CD14-positive monocyte (primary cell): ENCODE data around the gene MYO16. TPM values are rescaled to one million over a fixed set of nuclear protein-coding genes. Genes with fewer than 3 reads are reported as not detected.

Experiments used
- DNase-seq, 3 donors: peaks; one replicate each; pipeline ENCODE4 v3.0.0-alpha.2; 2011 to 2022
- H2AFZ ChIP-seq: 2 replicates; pipeline ENCODE4 v1.6.0; 2012; ENCODE audit warnings: mild to moderate bottlenecking, low read depth, low read length, inconsistent platforms; ENCODE audit not compliant: insufficient read depth, poor library complexity, severe bottlenecking
- H3K27ac ChIP-seq, 2 donors: 1 replicate in 1 of 2; 2 replicates in 1 of 2; pipeline ENCODE4 v1.5.1; 2012 to 2013; ENCODE audit warnings: low read length in 2 of 2, control low read depth in 1 of 2, inconsistent platforms in 1 of 2, low read depth in 1 of 2, mild to moderate bottlenecking in 1 of 2
- H3K27me3 ChIP-seq, 2 donors: one replicate each; pipeline versions ENCODE4 v1.6.0 to v1.6.1; 2011 to 2013; ENCODE audit warnings: low read length in 2 of 2; ENCODE audit not compliant: control insufficient read depth in 2 of 2, insufficient read depth in 2 of 2
- H3K36me3 ChIP-seq, 2 donors: replicated peaks in 1 of 2; 1 replicate in 1 of 2; 2 replicates in 1 of 2; pipeline versions ENCODE4 v1.5.1 to v1.6.1; 2012 to 2013; ENCODE audit warnings: low read length in 2 of 2, control low read depth in 1 of 2, inconsistent platforms in 1 of 2, mild to moderate bottlenecking in 1 of 2; ENCODE audit not compliant: insufficient read depth in 2 of 2, control insufficient read depth in 1 of 2
- H3K4me1 ChIP-seq, 2 donors: 1 replicate in 1 of 2; 2 replicates in 1 of 2; pipeline versions ENCODE4 v1.5.1 to v1.6.1; 2012 to 2013; ENCODE audit warnings: low read length in 2 of 2, control low read depth in 1 of 2, inconsistent platforms in 1 of 2, mild to moderate bottlenecking in 1 of 2, moderate library complexity in 1 of 2; ENCODE audit not compliant: insufficient read depth in 2 of 2, control insufficient read depth in 1 of 2
- H3K4me2 ChIP-seq: replicated peaks from 2 replicates; pipeline ENCODE3; 2012; ENCODE audit warnings: low read length, moderate library complexity, mild to moderate bottlenecking; ENCODE audit not compliant: poor library complexity, severe bottlenecking; ENCODE audit errors: extremely low read depth
- H3K4me3 ChIP-seq, 3 experiments: fragments of 200-600 bp in 1 of 3; sonication (generic) in 1 of 3; replicated peaks in 1 of 3; 1 replicate in 2 of 3; 2 replicates in 1 of 3; pipeline ENCODE4 v1.5.1; 2011 to 2013; ENCODE audit warnings: low read length in 3 of 3, mild to moderate bottlenecking in 3 of 3, control low read depth in 2 of 3, low read depth in 2 of 3, inconsistent platforms in 1 of 3, moderate library complexity in 1 of 3
- H3K79me2 ChIP-seq: 2 replicates; pipeline ENCODE4 v1.6.0; 2012; ENCODE audit warnings: mild to moderate bottlenecking, control low read depth, inconsistent platforms, low read length, moderate library complexity; ENCODE audit not compliant: insufficient read depth
- H3K9ac ChIP-seq: 2 replicates; pipeline ENCODE4 v1.6.0; 2017; ENCODE audit warnings: low read length, mild to moderate bottlenecking; ENCODE audit not compliant: insufficient read depth, poor library complexity, severe bottlenecking
- H3K9me3 ChIP-seq, 2 donors: replicated peaks in 1 of 2; 1 replicate in 1 of 2; 2 replicates in 1 of 2; pipeline versions ENCODE4 v1.5.1 to v1.6.1; 2012 to 2013; ENCODE audit warnings: low read length in 2 of 2, control low read depth in 1 of 2; ENCODE audit not compliant: control insufficient read depth in 1 of 2, insufficient read depth in 1 of 2
- H4K20me1 ChIP-seq: 2 replicates; pipeline ENCODE4 v1.6.0; 2012; ENCODE audit warnings: mild to moderate bottlenecking, low read length, control low read depth, moderate library complexity; ENCODE audit not compliant: insufficient read depth
- H3K27ac Mint-ChIP-seq, 7 donors: one replicate each; pipeline ENCODE4 v1.8.0; 2020; ENCODE audit warnings: mild to moderate bottlenecking in 7 of 7, mixed read lengths in 7 of 7, moderate library complexity in 6 of 7, inconsistent platforms in 2 of 7
- H3K27me3 Mint-ChIP-seq, 3 donors: one replicate each; pipeline ENCODE4 v1.8.0; 2021 to 2022; ENCODE audit warnings: low read depth in 3 of 3, mild to moderate bottlenecking in 3 of 3, mixed read lengths in 3 of 3, moderate library complexity in 3 of 3, inconsistent platforms in 1 of 3
- H3K36me3 Mint-ChIP-seq, 2 donors: one replicate each; pipeline ENCODE4 v1.8.0; 2020; ENCODE audit warnings: mixed read lengths in 2 of 2, inconsistent platforms in 1 of 2, mild to moderate bottlenecking in 1 of 2
- H3K4me1 Mint-ChIP-seq: one replicate; pipeline ENCODE4 v1.8.0; 2020; ENCODE audit warnings: mild to moderate bottlenecking, mixed read lengths
- H3K4me3 Mint-ChIP-seq, 2 donors: one replicate each; pipeline ENCODE4 v1.8.0; 2020; ENCODE audit warnings: mild to moderate bottlenecking in 2 of 2, mixed read lengths in 2 of 2, moderate library complexity in 1 of 2
- H3K9me3 Mint-ChIP-seq, 7 donors: one replicate each; pipeline ENCODE4 v1.8.0; 2020 to 2022; ENCODE audit warnings: mixed read lengths in 7 of 7, mild to moderate bottlenecking in 6 of 7, moderate library complexity in 6 of 7, inconsistent platforms in 2 of 7
- WGBS: methylation state at CpG from one replicate; pipeline ENCODE4 v1.1.5; 2013; ENCODE audit warnings: missing lambda C conversion rate; ENCODE audit not compliant: insufficient coverage; 5-methylcytosine and 5-hydroxymethylcytosine counted together
- intact Hi-C, 2 donors: fragments of 100-400 bp; cut with micrococcal nuclease; formaldehyde crosslinking; loops; one replicate each; pipeline versions ENCODE4 v1.15.0 to v1.15.1; 2023
- polyA plus RNA-seq, 3 donors: library from polyadenylated mRNA; depleted of rRNA in 1 of 3; unstranded in 2 of 3; stranded (reverse) in 1 of 3; fragments of 300-500 nt in 2 of 3; fragments of >200 nt in 1 of 3; fragmentation: Illumina TruSeq in 2 of 3; gene quantifications; 1 replicate in 2 of 3; 2 replicates in 1 of 3; pipeline ENCODE4 v1.2.3, GENCODE V29; 2012 to 2021
- TF ChIP-seq, protein P1 (sequence below): fragments of 200-600 bp; IDR thresholded peaks from one replicate; pipeline ENCODE4 v1.8.0; 2022; ENCODE audit warnings: antibody characterized with exemption, mild to moderate bottlenecking

Gene MYO16
- polyA plus RNA-seq, 3 donors: not detected

DNA sequence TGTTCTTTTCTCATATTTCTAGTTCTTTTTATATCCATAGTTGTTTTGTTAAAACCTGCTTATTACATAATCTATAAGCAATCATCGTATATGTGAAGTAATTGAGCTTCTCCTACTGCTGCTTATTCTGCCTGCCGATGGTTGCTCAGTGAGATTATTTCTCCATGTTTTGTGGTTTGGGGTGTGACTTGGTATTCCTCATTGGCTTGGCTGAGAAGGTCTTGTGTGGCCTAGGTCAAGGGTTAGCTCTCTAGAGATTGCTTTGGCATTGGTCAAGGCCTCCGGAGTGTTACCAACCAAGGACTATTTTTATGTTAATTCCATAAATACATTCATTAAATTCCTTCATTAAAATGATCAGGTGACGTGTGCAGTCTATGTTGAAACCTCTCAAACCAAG lies 302.8 kb downstream of the MYO16 start:
- Histone ChIP-seq H3K9ac (no peak overlapping the region), H3K9me3 (no peaks in the 10 kb centered on the region), H3K27ac (no peak overlapping the region), H3K4me2 (no peak overlapping the region), H3K27me3 (peaks cover 0 to 2% of the 10 kb centered on the region in 2 donors), H3K36me3 (no peaks in the 10 kb centered on the region), H3K4me3 (no peak overlapping the region), H4K20me1 (no peaks in the 10 kb centered on the region), H2AFZ (no peak overlapping the region), H3K4me1 (no peaks in the 10 kb centered on the region), H3K79me2 (no peaks in the 10 kb centered on the region)
- Mint-ChIP-seq H3K27me3 (peaks cover 0 to 4% (median 4%) of the 10 kb centered on the region in 3 donors), H3K36me3 (no peaks in the 10 kb centered on the region), H3K4me3 (no peak overlapping the region), H3K4me1 (peaks cover 3% of the 10 kb centered on the region), H3K9me3 (peaks cover 0 to 6% (median 2%) of the 10 kb centered on the region in 7 donors), H3K27ac (no peak overlapping the region)
- WGBS: 100% methylated on average over 1 of the region's 4 CpGs
- TF ChIP-seq, protein P1, sequence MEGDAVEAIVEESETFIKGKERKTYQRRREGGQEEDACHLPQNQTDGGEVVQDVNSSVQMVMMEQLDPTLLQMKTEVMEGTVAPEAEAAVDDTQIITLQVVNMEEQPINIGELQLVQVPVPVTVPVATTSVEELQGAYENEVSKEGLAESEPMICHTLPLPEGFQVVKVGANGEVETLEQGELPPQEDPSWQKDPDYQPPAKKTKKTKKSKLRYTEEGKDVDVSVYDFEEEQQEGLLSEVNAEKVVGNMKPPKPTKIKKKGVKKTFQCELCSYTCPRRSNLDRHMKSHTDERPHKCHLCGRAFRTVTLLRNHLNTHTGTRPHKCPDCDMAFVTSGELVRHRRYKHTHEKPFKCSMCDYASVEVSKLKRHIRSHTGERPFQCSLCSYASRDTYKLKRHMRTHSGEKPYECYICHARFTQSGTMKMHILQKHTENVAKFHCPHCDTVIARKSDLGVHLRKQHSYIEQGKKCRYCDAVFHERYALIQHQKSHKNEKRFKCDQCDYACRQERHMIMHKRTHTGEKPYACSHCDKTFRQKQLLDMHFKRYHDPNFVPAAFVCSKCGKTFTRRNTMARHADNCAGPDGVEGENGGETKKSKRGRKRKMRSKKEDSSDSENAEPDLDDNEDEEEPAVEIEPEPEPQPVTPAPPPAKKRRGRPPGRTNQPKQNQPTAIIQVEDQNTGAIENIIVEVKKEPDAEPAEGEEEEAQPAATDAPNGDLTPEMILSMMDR: no peak
- intact Hi-C loops: no loop called here
- DNase-seq: peak in 1 of 3 donors; percentile 11

DNA sequence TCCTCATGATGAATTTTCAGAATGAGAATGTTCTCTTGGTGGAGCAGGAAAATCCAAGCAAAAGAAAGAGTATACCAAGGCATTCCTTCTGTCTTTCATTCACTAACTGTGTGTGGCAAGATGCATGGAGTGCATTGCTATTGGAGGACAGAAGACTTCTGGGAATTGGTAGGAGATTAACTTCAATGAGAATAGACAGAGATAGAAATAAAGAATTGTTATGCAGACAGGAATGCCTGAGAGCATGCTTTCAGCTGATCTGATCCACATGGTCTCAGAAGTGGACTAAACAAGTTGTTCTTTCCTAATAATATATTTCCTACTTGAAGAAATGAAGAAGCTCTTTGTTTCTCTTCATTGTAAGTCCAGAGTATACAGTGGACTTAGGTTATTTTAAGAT lies 303.6 kb downstream of the MYO16 start:
- H3K79me2 ChIP-seq: no peaks in the 10 kb centered on the region
- H3K4me1 ChIP-seq: no peaks in the 10 kb centered on the region
- TF ChIP-seq, protein P1: no peak
- peaks cover 0 to 4% (median 4%) of the 10 kb centered on the region in 3 donors for H3K27me3 Mint-ChIP-seq
- H3K27ac ChIP-seq: no peak overlapping the region
- peaks cover 0 to 7% (median 3%) of the 10 kb centered on the region in 7 donors for H3K9me3 Mint-ChIP-seq
- no peaks in the 10 kb centered on the region for H3K36me3 ChIP-seq
- peaks cover 0 to 2% of the 10 kb centered on the region in 2 donors for H3K27me3 ChIP-seq
- no peak overlapping the region for H3K27ac Mint-ChIP-seq
- no peak for DNase-seq
- no peak overlapping the region for H2AFZ ChIP-seq
- no peak overlapping the region for H3K4me2 ChIP-seq
- intact Hi-C loops: no loop called here
- peaks cover 3% of the 10 kb centered on the region for H3K4me1 Mint-ChIP-seq
- H3K4me3 Mint-ChIP-seq: no peak overlapping the region
- H3K9ac ChIP-seq: no peak overlapping the region
- no peak overlapping the region for H3K4me3 ChIP-seq
- peaks cover 0 to under 1% of the 10 kb centered on the region in 2 donors for H3K9me3 ChIP-seq
- H3K36me3 Mint-ChIP-seq: no peaks in the 10 kb centered on the region
- H4K20me1 ChIP-seq: no peaks in the 10 kb centered on the region
